ENCODE results near the gene TTPAL.

DNA sequence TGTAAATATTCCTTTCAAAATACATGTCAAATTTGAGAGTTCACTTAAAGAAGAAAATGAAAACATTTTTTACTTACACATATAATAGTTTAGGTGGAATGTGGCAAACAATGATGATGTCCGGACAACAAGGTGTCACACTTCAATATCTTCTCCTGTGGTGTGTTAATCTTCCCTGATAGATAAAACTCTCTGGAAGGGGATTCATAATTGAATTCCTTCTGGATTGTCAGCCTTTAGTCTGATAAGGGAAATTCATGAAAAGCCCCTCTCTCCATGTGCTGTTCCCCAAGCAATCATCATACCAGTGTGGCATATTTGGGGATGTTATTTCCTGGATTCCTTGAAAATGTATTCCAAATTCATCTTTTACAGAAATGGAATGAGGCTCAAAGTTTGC is 47.2 kb downstream of the TTPAL start:
- TF ChIP-seq RAD21 (IDR thresholded peaks at IDR 0.05): no peak
- no peak for TF ChIP-seq FOXA1 (IDR thresholded peaks at IDR 0.05)
- TF ChIP-seq, protein P1, sequence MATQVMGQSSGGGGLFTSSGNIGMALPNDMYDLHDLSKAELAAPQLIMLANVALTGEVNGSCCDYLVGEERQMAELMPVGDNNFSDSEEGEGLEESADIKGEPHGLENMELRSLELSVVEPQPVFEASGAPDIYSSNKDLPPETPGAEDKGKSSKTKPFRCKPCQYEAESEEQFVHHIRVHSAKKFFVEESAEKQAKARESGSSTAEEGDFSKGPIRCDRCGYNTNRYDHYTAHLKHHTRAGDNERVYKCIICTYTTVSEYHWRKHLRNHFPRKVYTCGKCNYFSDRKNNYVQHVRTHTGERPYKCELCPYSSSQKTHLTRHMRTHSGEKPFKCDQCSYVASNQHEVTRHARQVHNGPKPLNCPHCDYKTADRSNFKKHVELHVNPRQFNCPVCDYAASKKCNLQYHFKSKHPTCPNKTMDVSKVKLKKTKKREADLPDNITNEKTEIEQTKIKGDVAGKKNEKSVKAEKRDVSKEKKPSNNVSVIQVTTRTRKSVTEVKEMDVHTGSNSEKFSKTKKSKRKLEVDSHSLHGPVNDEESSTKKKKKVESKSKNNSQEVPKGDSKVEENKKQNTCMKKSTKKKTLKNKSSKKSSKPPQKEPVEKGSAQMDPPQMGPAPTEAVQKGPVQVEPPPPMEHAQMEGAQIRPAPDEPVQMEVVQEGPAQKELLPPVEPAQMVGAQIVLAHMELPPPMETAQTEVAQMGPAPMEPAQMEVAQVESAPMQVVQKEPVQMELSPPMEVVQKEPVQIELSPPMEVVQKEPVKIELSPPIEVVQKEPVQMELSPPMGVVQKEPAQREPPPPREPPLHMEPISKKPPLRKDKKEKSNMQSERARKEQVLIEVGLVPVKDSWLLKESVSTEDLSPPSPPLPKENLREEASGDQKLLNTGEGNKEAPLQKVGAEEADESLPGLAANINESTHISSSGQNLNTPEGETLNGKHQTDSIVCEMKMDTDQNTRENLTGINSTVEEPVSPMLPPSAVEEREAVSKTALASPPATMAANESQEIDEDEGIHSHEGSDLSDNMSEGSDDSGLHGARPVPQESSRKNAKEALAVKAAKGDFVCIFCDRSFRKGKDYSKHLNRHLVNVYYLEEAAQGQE (IDR thresholded peaks at IDR 0.05): no peak
- TF ChIP-seq, protein P2, sequence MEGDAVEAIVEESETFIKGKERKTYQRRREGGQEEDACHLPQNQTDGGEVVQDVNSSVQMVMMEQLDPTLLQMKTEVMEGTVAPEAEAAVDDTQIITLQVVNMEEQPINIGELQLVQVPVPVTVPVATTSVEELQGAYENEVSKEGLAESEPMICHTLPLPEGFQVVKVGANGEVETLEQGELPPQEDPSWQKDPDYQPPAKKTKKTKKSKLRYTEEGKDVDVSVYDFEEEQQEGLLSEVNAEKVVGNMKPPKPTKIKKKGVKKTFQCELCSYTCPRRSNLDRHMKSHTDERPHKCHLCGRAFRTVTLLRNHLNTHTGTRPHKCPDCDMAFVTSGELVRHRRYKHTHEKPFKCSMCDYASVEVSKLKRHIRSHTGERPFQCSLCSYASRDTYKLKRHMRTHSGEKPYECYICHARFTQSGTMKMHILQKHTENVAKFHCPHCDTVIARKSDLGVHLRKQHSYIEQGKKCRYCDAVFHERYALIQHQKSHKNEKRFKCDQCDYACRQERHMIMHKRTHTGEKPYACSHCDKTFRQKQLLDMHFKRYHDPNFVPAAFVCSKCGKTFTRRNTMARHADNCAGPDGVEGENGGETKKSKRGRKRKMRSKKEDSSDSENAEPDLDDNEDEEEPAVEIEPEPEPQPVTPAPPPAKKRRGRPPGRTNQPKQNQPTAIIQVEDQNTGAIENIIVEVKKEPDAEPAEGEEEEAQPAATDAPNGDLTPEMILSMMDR (IDR thresholded peaks at IDR 0.05; ENCODE audit: low read depth, low read length, missing input control): no peak
- TF ChIP-seq TAF1 (conservative IDR thresholded peaks at IDR 0.05): no peak
- TF ChIP-seq, protein P3, sequence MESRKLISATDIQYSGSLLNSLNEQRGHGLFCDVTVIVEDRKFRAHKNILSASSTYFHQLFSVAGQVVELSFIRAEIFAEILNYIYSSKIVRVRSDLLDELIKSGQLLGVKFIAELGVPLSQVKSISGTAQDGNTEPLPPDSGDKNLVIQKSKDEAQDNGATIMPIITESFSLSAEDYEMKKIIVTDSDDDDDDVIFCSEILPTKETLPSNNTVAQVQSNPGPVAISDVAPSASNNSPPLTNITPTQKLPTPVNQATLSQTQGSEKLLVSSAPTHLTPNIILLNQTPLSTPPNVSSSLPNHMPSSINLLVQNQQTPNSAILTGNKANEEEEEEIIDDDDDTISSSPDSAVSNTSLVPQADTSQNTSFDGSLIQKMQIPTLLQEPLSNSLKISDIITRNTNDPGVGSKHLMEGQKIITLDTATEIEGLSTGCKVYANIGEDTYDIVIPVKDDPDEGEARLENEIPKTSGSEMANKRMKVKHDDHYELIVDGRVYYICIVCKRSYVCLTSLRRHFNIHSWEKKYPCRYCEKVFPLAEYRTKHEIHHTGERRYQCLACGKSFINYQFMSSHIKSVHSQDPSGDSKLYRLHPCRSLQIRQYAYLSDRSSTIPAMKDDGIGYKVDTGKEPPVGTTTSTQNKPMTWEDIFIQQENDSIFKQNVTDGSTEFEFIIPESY (IDR thresholded peaks at IDR 0.05): no peak
- TF ChIP-seq, protein P4, sequence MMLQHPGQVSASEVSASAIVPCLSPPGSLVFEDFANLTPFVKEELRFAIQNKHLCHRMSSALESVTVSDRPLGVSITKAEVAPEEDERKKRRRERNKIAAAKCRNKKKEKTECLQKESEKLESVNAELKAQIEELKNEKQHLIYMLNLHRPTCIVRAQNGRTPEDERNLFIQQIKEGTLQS (IDR thresholded peaks at IDR 0.05): no peak
- no peak for TF ChIP-seq EGR1 (IDR thresholded peaks at IDR 0.05; ENCODE audit: low read depth in 2 of 2)
